Measurements from ENCODE around the gene EPHB1.

DNA sequence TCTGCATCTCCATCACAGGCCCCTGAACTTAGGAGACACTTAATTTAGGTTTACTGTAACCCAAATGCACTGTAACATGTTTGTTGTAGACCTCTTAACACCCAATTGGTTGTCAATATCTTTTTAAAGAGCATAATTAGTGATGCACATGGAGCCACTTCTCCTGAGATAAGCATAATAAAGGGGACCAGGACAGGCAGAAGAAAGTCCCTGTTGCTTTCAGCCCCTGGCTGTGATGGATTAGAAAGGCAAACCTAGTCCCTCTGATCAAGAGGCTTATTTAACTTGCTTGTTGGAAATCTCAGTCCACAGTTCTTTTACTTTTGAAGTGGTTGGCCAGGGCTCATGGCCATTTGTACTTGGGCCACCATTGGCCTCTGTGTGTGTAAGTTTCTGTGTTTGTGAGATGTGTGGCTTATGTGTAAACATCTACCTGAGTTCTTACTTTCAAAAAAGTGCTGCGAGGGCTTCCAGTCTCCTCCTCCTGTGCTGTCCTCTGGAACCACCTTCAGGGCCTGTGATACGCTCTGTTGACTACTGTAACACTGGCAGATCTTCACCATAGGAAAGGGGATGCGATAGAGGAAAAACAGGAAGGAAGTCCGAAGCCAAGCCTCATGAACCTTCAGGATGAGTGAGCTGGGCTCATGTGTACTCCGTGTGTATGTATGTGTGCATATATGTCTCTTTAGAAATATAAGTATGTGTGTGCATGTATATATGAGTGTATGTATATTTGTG is 136.2 kb downstream of the EPHB1 start:
- TF ChIP-seq, protein P1, sequence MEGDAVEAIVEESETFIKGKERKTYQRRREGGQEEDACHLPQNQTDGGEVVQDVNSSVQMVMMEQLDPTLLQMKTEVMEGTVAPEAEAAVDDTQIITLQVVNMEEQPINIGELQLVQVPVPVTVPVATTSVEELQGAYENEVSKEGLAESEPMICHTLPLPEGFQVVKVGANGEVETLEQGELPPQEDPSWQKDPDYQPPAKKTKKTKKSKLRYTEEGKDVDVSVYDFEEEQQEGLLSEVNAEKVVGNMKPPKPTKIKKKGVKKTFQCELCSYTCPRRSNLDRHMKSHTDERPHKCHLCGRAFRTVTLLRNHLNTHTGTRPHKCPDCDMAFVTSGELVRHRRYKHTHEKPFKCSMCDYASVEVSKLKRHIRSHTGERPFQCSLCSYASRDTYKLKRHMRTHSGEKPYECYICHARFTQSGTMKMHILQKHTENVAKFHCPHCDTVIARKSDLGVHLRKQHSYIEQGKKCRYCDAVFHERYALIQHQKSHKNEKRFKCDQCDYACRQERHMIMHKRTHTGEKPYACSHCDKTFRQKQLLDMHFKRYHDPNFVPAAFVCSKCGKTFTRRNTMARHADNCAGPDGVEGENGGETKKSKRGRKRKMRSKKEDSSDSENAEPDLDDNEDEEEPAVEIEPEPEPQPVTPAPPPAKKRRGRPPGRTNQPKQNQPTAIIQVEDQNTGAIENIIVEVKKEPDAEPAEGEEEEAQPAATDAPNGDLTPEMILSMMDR (IDR thresholded peaks at IDR 0.05) = no peak
- TF ChIP-seq POLR2A (IDR thresholded peaks at IDR 0.05) = no peak

Measured in thyroid gland (tissue), 4 donors.